ENCODE results near the gene GLP1R. TPM values are rescaled to one million over a fixed set of nuclear protein-coding genes. Genes with fewer than 3 reads are reported as not detected.

Gene GLP1R
- total RNA-seq, 4 donors from 2014 or later = not detected

DNA sequence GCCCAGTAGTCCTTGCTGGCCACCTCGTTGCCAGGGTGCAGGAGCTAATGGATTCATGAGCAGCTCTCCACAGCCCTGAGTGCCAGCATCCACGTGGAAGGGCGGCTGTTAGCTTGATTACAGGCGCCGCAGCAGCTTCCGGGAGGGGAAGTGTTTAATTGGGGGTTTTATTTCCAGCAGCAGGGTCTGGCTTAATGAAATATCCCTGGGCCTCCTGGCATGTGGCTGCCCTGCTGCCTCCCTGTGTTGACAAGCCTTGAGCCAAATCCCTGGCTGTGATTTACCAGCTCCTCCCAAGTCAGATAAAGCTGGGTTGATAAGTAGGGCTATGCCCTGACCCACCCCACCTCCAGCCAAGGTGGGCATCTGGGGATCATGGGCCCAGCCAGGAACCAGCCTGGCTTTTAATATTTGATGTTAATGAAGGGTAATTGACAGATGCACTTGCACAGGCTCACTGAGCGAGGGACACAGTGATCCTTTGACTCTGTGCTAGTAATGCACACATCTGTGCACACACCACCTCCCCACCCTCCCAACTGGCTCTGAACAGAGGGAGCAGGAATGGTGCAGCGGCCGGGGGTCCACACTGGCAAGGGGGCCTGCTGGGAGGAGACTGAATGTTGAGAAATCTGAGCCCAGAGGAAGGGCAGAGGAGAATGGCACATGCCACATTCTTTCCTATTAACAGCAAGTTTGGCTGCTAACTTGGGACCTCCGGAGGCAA lies 13.6 kb downstream of the GLP1R start:
- TF ChIP-seq, protein P1, sequence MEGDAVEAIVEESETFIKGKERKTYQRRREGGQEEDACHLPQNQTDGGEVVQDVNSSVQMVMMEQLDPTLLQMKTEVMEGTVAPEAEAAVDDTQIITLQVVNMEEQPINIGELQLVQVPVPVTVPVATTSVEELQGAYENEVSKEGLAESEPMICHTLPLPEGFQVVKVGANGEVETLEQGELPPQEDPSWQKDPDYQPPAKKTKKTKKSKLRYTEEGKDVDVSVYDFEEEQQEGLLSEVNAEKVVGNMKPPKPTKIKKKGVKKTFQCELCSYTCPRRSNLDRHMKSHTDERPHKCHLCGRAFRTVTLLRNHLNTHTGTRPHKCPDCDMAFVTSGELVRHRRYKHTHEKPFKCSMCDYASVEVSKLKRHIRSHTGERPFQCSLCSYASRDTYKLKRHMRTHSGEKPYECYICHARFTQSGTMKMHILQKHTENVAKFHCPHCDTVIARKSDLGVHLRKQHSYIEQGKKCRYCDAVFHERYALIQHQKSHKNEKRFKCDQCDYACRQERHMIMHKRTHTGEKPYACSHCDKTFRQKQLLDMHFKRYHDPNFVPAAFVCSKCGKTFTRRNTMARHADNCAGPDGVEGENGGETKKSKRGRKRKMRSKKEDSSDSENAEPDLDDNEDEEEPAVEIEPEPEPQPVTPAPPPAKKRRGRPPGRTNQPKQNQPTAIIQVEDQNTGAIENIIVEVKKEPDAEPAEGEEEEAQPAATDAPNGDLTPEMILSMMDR (IDR thresholded peaks at IDR 0.05) = no peak
- no peak for ATAC-seq (ENCODE audit: low FRiP score)
- no peak for DNase-seq (ENCODE audit: low spot score)

DNA sequence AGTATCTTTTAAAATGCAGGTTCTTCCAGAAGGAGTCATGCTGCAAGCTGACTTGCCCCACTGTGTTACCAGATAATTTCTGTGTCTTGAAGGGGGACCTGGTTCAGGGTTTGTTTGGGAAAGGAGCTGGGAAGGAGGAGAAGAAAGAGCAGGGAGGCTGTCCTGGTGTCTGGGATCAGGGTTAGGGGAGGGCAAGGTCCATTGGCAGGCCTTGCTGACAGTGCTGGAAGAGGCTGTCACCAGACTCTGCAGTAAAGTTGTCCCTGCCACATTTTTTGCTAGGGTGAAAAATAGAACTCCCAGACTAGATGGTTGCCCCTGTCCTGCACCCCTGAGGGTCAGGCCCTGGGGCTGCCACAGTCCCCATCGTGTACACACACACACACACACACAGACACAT lies 14.9 kb downstream of the GLP1R start:
- ATAC-seq (ENCODE audit: low FRiP score) (no peak), DNase-seq (ENCODE audit: low spot score) (no peak)
- TF ChIP-seq, protein P1 (IDR thresholded peaks at IDR 0.05) = no peak

DNA sequence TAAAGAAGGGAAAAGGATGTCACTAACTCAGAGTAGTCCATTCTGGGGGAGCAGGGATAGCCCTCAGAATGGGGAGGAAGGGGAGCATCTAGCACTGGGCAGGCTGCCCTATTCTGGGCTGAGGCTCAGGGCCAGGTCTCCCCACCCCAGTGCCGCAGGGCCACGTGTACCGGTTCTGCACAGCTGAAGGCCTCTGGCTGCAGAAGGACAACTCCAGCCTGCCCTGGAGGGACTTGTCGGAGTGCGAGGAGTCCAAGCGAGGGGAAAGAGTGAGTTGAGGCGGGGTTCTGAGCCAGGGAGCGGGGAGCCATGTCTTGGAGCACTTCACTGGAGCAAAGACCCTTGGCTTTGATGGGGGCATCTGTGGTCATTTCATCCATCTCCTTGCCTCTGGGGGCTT lies 17.0 kb downstream of the GLP1R start:
- DNase-seq (ENCODE audit: low spot score) (no peak), ATAC-seq (ENCODE audit: low FRiP score) (no peak)
- TF ChIP-seq, protein P1 (IDR thresholded peaks at IDR 0.05) = no peak

DNA sequence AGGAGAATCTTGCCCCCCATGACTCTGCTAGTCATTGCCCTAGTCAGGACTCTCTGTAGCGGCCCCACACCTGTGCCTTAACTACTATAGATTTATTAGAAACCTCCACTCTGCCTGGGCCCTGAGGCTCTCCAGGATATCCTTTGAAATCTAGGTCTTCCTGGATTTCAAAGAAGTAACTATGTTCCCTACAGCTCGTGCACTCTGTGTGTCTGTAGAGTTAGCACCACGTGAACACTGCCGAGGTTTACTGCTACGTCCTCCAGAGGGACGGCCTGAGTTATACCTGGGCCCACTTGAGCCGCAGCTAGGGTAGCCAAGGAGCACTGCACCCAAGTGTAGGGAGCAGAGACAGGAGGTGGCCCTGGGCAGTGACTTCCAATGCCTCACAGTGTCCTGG lies 19.8 kb downstream of the GLP1R start:
- DNase-seq (ENCODE audit: low spot score) = no peak
- ATAC-seq (ENCODE audit: low FRiP score) = no peak
- TF ChIP-seq, protein P1 (IDR thresholded peaks at IDR 0.05) = no peak

DNA sequence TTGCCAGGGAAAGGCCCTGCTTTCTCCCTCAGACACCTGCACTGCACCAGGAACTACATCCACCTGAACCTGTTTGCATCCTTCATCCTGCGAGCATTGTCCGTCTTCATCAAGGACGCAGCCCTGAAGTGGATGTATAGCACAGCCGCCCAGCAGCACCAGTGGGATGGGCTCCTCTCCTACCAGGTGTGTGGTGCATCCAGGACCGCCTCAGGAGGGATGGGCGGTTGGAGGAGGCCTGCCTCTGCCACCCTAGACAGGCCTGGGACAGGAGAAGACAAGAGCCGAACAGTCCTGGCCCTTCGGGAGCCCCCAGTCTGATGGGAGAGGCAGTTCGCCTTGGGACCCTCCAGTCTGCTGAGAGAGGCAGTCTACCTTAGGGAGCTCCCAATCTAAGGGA lies 24.2 kb downstream of the GLP1R start:
- DNase-seq (ENCODE audit: low spot score) (no peak), ATAC-seq (ENCODE audit: low FRiP score) (no peak)
- TF ChIP-seq, protein P1 (IDR thresholded peaks at IDR 0.05) = no peak

DNA sequence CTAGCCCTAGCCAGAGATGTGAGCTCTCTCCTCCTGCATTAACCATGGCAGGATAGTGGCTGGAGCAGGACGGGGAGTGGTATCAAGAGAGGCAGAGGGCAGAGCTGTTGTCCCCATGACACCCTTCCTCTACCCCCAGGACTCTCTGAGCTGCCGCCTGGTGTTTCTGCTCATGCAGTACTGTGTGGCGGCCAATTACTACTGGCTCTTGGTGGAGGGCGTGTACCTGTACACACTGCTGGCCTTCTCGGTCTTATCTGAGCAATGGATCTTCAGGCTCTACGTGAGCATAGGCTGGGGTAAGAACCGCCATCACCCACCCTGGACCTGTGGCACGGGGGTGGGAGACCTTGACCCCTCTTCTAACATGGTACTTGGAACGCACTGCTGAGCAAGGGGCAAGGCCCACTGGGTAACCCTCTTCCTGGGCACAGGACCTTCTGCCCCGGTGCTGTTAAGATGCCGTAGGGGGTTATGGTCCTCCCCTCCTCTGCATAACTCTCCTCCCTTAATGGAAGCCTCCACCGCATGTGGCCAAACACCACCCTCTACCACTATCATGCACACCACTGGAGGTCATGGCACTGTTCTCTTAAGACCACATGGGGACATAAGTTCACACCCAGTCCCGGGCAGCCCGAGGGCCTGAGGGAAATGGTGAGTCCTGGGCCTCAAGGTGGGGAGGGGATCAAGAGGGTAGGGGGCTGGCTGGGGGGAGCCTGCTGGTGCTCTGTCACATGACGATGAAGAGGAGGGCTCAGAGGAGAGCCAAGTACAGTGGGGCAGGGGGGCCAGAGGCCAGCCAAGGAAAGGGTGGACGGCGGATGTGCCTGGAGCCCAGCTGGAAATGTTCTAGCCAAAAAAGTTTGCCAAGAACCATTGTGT lies 25.1 kb downstream of the GLP1R start:
- TF ChIP-seq, protein P1 (IDR thresholded peaks at IDR 0.05) = no peak
- ATAC-seq (ENCODE audit: low FRiP score) (no peak), DNase-seq (ENCODE audit: low spot score) (no peak)
